Measurements from ENCODE around the gene RIPOR2.

Gene RIPOR2

DNA sequence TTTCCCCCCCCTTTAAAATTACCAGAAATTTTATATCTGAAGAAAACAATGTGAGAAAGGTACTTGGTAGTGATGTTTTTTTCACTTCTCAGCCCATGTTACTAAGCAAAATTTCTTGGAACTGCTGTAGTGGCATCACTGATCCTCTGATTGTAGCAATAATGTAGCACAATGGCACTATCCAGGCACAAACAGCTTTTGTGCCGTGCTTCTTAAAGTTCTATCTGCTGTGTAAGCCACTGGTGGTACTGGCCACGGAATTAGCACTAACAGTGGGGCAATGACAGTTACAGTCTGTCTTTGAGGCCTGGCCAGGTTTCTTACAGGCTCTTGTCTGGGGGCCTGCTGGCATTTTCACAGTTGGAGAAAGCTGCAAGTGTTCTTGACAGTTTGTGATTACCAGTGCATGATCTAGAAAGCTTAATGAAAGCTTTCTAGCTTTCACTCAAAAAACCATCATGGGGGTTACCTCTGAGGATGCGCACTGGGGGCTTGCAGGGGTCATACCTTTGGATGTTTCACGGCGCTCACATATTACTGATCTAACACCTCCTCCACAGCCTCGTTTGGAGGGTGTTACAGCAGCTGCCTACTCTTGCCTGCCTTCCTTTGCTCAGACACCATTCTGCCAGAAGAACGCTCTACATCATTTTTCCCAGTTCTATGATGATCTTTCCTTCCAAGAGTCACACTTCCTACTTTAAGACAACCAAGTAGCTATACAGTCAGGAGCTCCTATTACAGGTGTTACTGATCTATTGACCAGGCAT lies 78.7 kb downstream of the RIPOR2 start:
- H3K4me3 ChIP-seq (ENCODE audit: low read length), result no peak overlapping the region
- TF ChIP-seq, protein P1, sequence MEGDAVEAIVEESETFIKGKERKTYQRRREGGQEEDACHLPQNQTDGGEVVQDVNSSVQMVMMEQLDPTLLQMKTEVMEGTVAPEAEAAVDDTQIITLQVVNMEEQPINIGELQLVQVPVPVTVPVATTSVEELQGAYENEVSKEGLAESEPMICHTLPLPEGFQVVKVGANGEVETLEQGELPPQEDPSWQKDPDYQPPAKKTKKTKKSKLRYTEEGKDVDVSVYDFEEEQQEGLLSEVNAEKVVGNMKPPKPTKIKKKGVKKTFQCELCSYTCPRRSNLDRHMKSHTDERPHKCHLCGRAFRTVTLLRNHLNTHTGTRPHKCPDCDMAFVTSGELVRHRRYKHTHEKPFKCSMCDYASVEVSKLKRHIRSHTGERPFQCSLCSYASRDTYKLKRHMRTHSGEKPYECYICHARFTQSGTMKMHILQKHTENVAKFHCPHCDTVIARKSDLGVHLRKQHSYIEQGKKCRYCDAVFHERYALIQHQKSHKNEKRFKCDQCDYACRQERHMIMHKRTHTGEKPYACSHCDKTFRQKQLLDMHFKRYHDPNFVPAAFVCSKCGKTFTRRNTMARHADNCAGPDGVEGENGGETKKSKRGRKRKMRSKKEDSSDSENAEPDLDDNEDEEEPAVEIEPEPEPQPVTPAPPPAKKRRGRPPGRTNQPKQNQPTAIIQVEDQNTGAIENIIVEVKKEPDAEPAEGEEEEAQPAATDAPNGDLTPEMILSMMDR (conservative IDR thresholded peaks at IDR 0.05; ENCODE audit: low read length), result no peak

DNA sequence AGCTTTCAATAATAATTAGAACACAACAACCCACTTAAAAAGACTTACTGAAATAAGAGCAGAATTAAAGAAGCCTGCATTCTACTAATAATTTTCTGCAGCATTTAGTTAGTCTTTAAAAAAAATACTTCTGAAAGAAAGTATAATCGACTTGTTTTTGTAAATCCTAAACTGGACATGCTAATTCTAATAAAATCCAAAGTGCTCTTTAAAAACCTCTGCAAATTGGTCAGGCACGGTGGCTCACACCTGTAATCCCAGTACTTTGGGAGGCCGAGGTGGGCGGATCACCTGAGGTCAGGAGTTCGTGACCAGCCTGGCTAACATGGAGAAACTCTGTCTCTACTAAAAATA lies 79.5 kb downstream of the RIPOR2 start:
- TF ChIP-seq, protein P1 (conservative IDR thresholded peaks at IDR 0.05; ENCODE audit: low read length), result no peak
- DNase-seq (ENCODE audit: low read depth), result no peak
- H3K4me3 ChIP-seq (ENCODE audit: low read length), result no peak overlapping the region

More for the DNA sequence above, 78.7 kb downstream of the RIPOR2 start:
- DNase-seq (ENCODE audit: low read depth), result no peak

DNA sequence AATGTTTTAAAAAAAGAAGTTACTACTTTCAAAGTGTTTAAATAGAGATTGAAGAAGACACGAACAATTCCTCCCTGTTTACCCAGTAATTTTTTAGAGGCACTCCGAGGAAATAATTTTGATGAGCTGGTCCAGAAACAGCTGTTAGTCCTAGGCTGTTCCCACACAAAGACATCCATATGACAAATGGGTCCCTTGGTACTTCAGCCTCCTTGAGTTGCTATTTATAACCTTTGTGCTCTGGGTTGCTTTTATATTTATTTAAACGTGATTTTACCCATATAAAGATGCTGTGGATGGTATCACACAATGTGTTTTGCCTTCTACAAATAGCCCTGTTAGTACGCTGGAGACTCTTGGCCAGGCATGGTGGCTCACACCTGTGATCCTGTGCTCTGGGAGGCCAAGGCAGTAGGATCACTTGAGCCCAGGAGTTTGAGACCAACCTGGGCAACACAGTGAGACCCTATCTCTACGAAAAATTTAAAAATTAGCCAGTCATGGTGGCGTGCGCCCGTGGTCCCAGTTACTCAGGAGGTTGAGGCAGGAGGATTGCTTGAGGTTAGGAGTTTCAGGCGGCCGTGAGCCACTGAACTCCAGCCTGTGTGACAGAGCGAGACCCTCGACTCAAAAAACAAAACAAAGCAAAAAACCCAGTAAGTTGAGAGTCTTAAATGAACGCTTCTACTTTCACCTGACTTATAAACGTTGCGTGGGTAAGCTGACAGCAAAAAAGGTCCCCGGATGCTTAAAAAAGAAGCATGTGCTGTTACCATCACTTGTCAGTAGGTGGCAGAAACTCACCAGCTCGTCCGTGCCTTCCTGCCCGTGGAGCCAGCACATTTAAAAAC lies 80.1 kb downstream of the RIPOR2 start:
- TF ChIP-seq, protein P1 (conservative IDR thresholded peaks at IDR 0.05; ENCODE audit: low read length), result peak; percentile 95
- peak; percentile 71 for DNase-seq (ENCODE audit: low read depth)
- H3K4me3 ChIP-seq (ENCODE audit: low read length), result no peak overlapping the region

DNA sequence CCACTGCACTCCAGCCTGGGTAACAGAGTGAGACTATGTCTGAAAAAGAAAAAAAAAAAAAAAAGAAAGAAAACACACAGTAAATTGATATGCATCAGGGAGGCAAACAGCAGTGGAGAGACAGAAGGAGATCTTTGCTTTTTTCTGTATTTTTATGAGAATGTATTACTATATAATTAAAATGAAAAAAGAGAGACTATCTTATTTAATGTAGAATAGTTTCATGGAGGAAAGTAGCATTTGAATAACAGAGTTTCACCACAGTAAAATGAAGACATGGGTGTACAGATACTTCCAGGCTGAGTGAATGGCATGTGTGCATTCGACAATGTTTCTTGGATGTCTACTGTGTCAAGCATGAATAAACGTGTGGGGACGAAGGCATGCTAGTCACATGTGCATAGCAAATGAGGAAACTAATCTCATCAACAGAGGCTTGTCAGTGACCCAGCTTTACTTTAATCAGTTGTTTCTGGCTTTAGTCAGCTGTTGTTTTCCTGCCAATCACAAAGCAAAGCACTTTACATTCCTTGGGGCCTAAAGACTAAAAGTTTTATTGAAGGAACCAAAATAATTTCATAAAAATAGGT lies 81.6 kb downstream of the RIPOR2 start:
- no peak for DNase-seq (ENCODE audit: low read depth)
- TF ChIP-seq, protein P1 (conservative IDR thresholded peaks at IDR 0.05; ENCODE audit: low read length), result no peak
- H3K4me3 ChIP-seq (ENCODE audit: low read length), result no peak overlapping the region

DNA sequence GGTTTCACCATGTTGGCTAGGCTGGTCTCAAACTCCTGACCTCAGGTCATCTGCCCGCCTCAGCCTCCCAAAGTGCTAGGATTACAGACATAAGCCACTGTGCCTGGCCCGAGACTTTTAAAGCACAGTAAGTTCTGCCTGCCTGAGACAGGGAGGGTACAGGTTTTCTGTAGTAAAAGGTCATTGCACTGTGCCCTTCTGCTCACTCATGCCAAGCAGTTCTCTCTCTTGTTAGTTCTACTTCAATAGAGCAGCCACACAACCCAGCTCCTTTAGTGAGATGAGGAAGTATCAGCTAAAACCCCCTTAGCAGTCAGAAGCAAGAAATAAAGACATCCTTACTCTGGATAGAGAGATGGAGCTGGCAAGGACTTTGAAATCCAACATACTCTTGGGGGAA lies 84.7 kb downstream of the RIPOR2 start:
- TF ChIP-seq, protein P1 (conservative IDR thresholded peaks at IDR 0.05; ENCODE audit: low read length), result no peak
- DNase-seq (ENCODE audit: low read depth), result no peak
- no peak overlapping the region for H3K4me3 ChIP-seq (ENCODE audit: low read length)

DNA sequence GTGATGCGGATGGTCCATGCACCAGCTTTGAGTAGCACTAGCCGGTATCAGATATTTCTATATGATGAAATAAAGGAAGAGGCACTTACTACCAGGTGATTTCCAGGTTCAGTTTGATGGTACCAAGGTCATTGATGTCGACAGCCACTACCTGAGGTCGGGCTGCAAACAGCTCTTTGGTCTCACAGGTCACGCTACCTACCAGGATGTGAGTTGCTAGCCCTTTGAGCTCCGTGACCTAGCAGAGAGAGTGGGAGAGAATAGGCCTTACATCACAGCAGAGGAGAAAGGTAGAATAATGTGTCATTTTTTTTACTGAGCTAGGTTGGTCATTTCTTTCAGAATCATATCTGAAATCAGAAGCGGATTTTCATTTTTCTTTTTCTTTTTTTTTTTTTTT lies 86.0 kb downstream of the RIPOR2 start:
- H3K4me3 ChIP-seq (ENCODE audit: low read length), result no peak overlapping the region
- DNase-seq (ENCODE audit: low read depth), result no peak
- TF ChIP-seq, protein P1 (conservative IDR thresholded peaks at IDR 0.05; ENCODE audit: low read length), result no peak

Data from AG10803 (cell line).